HG03045 (cell line): ENCODE measurements around the gene RBBP8NL.

ENCODE experiments used
- ATAC-seq: cut with Tn5 transposase; IDR thresholded peaks from one replicate; pipeline ENCODE4 v1.9.1; 2021; ENCODE audit warnings: mild to moderate bottlenecking, moderate library complexity; ENCODE audit not compliant: unreplicated experiment

Gene RBBP8NL

DNA sequence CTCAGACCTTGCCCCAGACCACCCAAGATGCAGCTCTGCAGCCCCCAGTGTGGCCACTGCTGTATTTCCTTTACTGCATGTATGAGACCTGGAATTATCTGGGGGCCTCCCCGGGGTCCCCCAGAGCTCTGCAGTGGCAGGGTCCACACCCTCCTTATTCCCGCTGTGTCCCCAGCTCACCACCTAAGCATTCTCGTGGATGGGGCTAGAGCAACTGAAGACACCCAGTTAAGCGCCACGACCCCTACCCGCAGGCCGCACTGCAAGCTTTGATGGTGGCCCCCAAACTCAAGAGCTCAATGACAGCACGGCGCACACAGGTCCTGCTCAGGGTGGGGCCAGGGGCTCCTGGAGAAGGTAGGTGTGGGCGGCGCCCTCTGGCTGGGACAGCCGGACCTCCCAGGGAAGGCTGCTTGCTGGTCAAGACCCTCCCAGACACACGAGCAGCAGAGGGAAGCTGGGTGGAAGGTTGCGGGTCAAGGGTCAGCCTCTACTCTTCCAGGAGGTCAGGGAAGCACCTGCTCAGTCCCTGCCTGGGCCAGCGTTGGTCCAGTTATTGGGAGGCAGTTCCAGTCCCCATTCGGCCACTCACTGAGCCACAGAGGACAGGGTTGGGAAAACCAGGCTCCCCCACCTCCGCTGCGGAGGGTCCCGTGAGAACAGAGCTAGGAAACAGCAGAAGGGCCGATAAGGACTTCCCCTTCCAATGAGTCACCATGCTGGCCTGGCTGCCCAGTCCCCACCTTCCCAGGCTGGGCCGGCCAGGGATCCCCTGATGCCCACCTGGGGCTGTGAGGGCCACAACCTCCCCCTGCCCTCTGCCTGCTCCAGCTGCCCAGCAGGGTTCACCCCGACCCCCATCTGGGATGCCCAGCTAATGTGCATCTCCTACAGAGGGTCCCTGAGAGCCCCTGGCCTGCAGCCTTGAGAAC lies 63.2 kb downstream of the RBBP8NL start:
- no peak for ATAC-seq

DNA sequence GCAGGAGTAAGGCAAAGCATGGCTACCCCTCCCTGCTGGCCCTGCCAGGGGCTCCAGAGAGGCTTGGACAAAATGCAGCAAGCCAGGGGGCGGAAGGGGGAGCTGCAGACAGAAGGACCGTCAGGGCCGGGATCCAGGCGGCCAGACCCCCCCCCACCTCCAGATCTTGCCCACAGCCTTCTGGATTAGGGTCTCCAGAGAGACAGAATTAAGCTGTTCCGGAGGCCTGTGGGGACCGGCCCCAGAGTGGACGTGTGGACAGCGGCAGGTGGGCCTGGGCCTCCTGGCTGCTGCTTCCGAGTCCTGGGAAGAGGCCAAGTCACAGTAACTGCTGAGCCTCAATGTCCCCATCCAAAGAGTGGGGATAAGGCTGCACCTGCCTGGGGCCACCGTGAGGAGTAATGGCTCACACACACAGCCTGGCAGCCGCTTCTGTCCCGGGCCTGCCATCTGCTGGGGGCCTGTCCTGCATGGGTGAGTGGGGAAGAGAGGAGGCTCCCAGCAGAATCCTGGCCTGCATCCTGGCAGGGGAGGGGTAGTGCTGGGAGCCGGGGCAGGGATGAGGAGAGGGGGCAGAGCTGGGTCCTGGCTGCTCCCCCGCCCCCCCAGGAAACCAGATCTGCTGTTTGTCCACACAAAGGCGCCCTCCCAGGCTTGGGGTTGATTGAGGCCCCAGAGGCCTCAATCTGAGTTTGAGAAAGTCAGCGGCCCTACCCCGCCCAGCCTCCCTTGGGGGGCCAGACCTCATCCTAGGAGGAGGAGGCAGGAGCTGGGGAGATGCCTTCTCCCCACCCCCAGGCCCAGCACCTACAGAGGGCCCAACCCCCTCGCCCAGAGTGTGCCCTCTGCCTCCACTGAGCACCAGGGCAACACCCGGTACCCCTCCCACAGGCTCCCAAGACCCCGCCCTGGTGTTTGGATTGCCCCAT lies 64.1 kb downstream of the RBBP8NL start:
- no peak for ATAC-seq

DNA sequence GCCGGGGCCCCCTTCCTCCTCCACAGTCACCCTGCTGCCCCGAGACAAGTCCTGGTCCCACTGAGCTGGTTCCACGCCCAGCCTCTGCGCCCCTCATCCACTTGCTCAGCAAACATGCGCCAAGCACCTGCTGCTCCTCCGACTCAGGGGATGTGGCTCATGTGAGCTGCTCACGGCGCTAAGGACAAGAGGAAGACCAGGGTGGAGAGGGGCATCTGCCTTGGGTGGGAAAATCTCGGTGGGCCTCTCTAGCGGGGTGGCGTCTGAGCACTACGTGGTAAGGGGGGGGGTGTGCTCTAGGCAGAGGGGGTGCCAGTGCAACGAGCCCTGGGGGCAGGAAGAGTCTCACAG lies 64.8 kb downstream of the RBBP8NL start:
- no peak for ATAC-seq

DNA sequence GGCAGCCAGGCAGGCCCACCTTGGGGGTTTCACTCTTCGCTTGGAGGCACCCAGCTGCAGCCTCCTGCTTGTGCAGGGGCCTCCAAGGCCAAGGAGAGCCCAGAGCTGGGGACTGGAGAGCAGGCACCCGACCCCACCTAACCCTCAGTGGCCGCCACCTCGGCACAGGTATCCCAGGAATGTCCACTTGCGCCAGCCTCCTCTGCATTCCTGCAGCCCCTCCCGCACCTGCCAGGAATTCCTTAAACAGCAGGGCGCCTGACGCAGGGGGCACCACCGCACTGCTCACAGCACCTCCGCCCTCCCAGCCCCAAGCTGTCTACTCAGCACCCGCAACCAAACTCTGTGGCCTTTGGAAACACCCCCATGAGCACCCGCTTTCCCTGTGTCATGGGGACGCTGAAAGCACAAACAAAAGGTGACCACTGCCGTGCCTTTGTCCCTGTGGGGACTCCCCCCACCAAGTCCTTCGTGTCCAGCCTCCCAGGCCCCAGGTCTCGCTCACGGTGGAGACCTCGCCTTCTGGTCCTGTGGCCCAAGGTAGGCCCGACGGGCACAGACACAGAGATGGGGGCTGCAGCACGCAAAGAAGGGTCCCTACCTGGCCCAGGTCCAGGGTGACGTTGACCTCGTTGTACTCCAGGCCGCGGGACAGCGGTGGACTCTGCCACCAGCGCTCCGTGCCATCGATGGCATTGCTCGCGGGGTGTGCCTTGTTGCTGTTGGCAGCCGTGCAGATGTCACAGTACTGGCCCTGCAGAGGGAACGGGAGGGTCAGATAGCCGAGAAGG lies 65.3 kb downstream of the RBBP8NL start:
- ATAC-seq: no peak

DNA sequence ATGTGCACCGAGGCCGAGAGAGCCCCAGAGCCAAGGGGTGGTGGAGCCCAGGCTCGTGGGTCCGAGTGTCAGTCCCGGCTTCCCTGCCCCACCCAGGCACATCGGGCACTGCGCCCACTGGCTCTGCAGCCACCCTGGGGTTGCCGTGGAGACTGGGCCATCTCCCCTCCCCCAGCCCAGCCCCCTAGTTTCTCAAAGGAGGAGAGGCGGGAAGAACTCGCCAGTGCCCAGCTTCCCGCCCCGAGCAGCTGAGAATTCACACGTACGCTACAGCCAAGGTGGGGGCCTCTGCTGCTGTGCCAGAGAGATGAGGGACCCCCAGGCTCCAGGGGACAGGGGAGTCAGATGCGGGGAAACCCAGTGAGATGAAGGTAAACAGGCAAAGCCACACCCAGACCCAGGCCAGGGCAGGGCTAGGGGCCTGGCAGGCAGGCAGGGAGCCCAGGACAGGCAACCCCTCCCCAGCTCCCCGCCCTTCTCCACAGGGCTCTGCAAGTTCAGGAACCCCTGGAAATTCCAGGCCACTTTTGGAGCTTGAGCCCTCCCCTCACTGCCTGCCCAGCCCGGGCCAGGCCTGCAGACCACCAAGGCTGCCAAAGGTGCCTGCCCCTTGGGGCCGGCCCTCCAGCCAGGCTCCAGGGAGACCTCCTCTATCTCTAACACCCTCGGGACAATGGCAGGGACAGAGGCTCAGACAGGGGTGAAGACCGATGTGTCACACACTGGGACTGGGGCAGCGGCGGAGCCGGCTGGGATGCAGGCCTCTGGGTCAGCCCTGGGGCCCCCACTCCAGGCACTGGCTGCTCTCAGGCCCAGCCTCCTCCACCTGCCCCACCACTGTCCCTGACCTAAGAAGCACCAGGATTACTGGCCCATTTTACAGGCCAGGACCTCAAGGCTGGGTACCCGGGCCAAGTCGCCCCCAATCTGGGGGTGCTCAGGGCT lies 66.2 kb downstream of the RBBP8NL start:
- ATAC-seq: no peak
